ENCODE data around the gene HPCAL1.

- TF ChIP-seq CTCF (IDR thresholded peaks at IDR 0.05; ENCODE audit: low read depth, low read length, poor library complexity, severe bottlenecking) (no peak), EZH2phosphoT487 (IDR thresholded peaks at IDR 0.05; ENCODE audit: borderline replicate concordance, low read length) (no peak)
Observed at GRCh38 chr2:10428924-10429323, 126.2 kb downstream of the HPCAL1 start.
